SK-N-SH treated with all-trans-retinoic acid at 6 μM for 48 hours (cell line): Measurements from ENCODE around the gene CRADD.

ENCODE experiments used
- ESRRG ChIP-seq: fragments of 250-450 bp; sonication (Bioruptor Pico); IDR thresholded peaks from 2 replicates; pipeline ENCODE4 v1.6.1; 2021; ENCODE audit warnings: mild to moderate bottlenecking
- TOX ChIP-seq: fragments of 250-450 bp; sonication (Bioruptor Pico); IDR thresholded peaks from 2 replicates; pipeline ENCODE4 v1.8.0; 2021; ENCODE audit warnings: mild to moderate bottlenecking, moderate library complexity, borderline replicate concordance
- ZFP3 ChIP-seq: fragments of 250-450 bp; sonication (Bioruptor Pico); IDR thresholded peaks from 2 replicates; pipeline ENCODE4 v1.5.0; 2020; ENCODE audit warnings: mild to moderate bottlenecking, moderate library complexity
- TF ChIP-seq, protein P1 (sequence below): fragments of 250-450 bp; sonication (Bioruptor Pico); IDR thresholded peaks from 2 replicates; pipeline ENCODE4 v1.8.0; 2020; ENCODE audit warnings: mild to moderate bottlenecking, moderate library complexity, borderline replicate concordance
- TF ChIP-seq, protein P2 (sequence below): fragments of 250-450 bp; sonication (Bioruptor Pico); IDR thresholded peaks from 2 replicates; pipeline ENCODE4 v1.5.1; 2020; ENCODE audit warnings: low read depth, mild to moderate bottlenecking, moderate library complexity

DNA sequence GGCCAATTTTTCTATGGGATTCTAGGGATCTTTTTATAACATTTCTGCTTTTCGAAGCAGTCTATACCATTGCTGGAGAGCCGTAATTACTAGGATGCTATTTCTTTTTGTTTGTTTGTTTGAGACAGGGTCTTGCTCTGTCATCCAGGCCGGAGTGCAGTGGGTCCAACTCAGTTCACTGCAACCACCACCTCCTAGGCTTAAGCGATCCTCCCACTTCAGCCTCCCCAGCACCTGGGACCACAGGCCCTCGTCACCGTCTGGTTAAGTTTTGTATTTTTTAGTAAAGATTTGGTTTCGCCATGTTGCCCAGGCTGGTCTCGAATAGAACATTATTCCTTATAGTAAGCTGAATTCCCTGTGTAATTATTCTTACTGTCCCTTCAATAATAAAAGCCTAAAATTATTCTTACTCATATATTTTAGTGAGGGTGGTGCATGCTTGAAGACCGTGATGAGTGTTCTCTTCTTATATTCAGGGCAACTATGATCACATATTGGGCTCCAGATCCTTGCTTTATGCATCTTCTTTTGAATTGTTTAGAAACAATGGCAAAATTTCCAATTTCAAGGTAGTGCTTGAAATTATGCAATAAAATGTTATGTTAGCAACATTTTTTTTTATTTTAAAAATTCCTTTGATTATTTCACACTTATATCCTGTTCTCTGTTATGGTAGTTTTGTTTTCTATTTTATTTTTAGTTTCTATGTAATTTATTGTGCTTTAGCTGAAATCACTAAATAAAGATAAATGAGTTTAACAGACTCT, 66.2 kb downstream of the CRADD start:
- TF ChIP-seq, protein P1, sequence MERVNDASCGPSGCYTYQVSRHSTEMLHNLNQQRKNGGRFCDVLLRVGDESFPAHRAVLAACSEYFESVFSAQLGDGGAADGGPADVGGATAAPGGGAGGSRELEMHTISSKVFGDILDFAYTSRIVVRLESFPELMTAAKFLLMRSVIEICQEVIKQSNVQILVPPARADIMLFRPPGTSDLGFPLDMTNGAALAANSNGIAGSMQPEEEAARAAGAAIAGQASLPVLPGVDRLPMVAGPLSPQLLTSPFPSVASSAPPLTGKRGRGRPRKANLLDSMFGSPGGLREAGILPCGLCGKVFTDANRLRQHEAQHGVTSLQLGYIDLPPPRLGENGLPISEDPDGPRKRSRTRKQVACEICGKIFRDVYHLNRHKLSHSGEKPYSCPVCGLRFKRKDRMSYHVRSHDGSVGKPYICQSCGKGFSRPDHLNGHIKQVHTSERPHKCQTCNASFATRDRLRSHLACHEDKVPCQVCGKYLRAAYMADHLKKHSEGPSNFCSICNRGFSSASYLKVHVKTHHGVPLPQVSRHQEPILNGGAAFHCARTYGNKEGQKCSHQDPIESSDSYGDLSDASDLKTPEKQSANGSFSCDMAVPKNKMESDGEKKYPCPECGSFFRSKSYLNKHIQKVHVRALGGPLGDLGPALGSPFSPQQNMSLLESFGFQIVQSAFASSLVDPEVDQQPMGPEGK (CRISPR knock-in tag), result no peak
- TF ChIP-seq ESRRG (CRISPR knock-in tag) (no peak), ZFP3 (CRISPR knock-in tag) (no peak), TOX (CRISPR knock-in tag) (no peak)
- TF ChIP-seq, protein P2, sequence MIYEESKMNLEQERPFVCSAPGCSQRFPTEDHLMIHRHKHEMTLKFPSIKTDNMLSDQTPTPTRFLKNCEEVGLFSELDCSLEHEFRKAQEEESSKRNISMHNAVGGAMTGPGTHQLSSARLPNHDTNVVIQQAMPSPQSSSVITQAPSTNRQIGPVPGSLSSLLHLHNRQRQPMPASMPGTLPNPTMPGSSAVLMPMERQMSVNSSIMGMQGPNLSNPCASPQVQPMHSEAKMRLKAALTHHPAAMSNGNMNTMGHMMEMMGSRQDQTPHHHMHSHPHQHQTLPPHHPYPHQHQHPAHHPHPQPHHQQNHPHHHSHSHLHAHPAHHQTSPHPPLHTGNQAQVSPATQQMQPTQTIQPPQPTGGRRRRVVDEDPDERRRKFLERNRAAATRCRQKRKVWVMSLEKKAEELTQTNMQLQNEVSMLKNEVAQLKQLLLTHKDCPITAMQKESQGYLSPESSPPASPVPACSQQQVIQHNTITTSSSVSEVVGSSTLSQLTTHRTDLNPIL (CRISPR knock-in tag), result no peak
